ENCODE data around the gene PREX1. TPM values are rescaled to one million over a fixed set of nuclear protein-coding genes. Genes with fewer than 3 reads are reported as not detected.

The PREX1 gene
- total and polyA plus RNA-seq, 2 experiments from 2014 or later = 2.4 to 10.3 TPM

DNA sequence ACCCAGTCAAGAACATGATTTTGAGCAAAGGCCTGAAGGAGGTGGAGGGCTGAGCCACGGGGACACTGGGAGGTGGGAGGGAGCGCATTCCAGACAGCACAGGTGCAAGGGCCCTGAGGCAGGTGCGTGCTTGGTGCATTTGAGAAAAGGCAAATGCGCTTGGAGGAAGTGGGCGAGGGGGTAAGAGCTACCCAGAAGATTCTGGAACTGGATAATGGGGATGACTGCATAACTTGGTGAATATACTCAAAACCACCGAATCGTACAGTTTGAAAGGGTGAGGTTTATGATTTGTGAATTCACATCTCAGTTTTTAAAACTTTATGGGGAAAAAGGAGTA is 9.8 kb downstream of the PREX1 start:
- TF ChIP-seq EZH2phosphoT487 (IDR thresholded peaks at IDR 0.05; ENCODE audit: unreplicated experiment) (no peak), JUNB (IDR thresholded peaks at IDR 0.05; ENCODE audit: unreplicated experiment) (no peak), ZNF331 (CRISPR knock-in tag; IDR thresholded peaks at IDR 0.05; ENCODE audit: low read depth) (no peak), POLR2AphosphoS5 (IDR thresholded peaks at IDR 0.05; ENCODE audit: low read depth) (no peak), EZH2 (IDR thresholded peaks at IDR 0.05; ENCODE audit: low read depth, unreplicated experiment) (no peak), STAT1 (IDR thresholded peaks at IDR 0.05; ENCODE audit: unreplicated experiment) (no peak), CREB1 (CRISPR knock-in tag; IDR thresholded peaks at IDR 0.05; ENCODE audit: low read depth) (no peak), ZNF114 (CRISPR knock-in tag; IDR thresholded peaks at IDR 0.05) (no peak), NANOG (IDR thresholded peaks at IDR 0.05; ENCODE audit: borderline replicate concordance) (no peak)
- TF ChIP-seq, protein P1, sequence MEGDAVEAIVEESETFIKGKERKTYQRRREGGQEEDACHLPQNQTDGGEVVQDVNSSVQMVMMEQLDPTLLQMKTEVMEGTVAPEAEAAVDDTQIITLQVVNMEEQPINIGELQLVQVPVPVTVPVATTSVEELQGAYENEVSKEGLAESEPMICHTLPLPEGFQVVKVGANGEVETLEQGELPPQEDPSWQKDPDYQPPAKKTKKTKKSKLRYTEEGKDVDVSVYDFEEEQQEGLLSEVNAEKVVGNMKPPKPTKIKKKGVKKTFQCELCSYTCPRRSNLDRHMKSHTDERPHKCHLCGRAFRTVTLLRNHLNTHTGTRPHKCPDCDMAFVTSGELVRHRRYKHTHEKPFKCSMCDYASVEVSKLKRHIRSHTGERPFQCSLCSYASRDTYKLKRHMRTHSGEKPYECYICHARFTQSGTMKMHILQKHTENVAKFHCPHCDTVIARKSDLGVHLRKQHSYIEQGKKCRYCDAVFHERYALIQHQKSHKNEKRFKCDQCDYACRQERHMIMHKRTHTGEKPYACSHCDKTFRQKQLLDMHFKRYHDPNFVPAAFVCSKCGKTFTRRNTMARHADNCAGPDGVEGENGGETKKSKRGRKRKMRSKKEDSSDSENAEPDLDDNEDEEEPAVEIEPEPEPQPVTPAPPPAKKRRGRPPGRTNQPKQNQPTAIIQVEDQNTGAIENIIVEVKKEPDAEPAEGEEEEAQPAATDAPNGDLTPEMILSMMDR (conservative IDR thresholded peaks at IDR 0.05; ENCODE audit: low read depth in 2 of 2) = no peak
- TF ChIP-seq, protein P2, sequence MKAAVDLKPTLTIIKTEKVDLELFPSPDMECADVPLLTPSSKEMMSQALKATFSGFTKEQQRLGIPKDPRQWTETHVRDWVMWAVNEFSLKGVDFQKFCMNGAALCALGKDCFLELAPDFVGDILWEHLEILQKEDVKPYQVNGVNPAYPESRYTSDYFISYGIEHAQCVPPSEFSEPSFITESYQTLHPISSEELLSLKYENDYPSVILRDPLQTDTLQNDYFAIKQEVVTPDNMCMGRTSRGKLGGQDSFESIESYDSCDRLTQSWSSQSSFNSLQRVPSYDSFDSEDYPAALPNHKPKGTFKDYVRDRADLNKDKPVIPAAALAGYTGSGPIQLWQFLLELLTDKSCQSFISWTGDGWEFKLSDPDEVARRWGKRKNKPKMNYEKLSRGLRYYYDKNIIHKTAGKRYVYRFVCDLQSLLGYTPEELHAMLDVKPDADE (IDR thresholded peaks at IDR 0.05) = no peak
- TF ChIP-seq, protein P3, sequence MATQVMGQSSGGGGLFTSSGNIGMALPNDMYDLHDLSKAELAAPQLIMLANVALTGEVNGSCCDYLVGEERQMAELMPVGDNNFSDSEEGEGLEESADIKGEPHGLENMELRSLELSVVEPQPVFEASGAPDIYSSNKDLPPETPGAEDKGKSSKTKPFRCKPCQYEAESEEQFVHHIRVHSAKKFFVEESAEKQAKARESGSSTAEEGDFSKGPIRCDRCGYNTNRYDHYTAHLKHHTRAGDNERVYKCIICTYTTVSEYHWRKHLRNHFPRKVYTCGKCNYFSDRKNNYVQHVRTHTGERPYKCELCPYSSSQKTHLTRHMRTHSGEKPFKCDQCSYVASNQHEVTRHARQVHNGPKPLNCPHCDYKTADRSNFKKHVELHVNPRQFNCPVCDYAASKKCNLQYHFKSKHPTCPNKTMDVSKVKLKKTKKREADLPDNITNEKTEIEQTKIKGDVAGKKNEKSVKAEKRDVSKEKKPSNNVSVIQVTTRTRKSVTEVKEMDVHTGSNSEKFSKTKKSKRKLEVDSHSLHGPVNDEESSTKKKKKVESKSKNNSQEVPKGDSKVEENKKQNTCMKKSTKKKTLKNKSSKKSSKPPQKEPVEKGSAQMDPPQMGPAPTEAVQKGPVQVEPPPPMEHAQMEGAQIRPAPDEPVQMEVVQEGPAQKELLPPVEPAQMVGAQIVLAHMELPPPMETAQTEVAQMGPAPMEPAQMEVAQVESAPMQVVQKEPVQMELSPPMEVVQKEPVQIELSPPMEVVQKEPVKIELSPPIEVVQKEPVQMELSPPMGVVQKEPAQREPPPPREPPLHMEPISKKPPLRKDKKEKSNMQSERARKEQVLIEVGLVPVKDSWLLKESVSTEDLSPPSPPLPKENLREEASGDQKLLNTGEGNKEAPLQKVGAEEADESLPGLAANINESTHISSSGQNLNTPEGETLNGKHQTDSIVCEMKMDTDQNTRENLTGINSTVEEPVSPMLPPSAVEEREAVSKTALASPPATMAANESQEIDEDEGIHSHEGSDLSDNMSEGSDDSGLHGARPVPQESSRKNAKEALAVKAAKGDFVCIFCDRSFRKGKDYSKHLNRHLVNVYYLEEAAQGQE (IDR thresholded peaks at IDR 0.05; ENCODE audit: unreplicated experiment) = no peak
- TF ChIP-seq, protein P4, sequence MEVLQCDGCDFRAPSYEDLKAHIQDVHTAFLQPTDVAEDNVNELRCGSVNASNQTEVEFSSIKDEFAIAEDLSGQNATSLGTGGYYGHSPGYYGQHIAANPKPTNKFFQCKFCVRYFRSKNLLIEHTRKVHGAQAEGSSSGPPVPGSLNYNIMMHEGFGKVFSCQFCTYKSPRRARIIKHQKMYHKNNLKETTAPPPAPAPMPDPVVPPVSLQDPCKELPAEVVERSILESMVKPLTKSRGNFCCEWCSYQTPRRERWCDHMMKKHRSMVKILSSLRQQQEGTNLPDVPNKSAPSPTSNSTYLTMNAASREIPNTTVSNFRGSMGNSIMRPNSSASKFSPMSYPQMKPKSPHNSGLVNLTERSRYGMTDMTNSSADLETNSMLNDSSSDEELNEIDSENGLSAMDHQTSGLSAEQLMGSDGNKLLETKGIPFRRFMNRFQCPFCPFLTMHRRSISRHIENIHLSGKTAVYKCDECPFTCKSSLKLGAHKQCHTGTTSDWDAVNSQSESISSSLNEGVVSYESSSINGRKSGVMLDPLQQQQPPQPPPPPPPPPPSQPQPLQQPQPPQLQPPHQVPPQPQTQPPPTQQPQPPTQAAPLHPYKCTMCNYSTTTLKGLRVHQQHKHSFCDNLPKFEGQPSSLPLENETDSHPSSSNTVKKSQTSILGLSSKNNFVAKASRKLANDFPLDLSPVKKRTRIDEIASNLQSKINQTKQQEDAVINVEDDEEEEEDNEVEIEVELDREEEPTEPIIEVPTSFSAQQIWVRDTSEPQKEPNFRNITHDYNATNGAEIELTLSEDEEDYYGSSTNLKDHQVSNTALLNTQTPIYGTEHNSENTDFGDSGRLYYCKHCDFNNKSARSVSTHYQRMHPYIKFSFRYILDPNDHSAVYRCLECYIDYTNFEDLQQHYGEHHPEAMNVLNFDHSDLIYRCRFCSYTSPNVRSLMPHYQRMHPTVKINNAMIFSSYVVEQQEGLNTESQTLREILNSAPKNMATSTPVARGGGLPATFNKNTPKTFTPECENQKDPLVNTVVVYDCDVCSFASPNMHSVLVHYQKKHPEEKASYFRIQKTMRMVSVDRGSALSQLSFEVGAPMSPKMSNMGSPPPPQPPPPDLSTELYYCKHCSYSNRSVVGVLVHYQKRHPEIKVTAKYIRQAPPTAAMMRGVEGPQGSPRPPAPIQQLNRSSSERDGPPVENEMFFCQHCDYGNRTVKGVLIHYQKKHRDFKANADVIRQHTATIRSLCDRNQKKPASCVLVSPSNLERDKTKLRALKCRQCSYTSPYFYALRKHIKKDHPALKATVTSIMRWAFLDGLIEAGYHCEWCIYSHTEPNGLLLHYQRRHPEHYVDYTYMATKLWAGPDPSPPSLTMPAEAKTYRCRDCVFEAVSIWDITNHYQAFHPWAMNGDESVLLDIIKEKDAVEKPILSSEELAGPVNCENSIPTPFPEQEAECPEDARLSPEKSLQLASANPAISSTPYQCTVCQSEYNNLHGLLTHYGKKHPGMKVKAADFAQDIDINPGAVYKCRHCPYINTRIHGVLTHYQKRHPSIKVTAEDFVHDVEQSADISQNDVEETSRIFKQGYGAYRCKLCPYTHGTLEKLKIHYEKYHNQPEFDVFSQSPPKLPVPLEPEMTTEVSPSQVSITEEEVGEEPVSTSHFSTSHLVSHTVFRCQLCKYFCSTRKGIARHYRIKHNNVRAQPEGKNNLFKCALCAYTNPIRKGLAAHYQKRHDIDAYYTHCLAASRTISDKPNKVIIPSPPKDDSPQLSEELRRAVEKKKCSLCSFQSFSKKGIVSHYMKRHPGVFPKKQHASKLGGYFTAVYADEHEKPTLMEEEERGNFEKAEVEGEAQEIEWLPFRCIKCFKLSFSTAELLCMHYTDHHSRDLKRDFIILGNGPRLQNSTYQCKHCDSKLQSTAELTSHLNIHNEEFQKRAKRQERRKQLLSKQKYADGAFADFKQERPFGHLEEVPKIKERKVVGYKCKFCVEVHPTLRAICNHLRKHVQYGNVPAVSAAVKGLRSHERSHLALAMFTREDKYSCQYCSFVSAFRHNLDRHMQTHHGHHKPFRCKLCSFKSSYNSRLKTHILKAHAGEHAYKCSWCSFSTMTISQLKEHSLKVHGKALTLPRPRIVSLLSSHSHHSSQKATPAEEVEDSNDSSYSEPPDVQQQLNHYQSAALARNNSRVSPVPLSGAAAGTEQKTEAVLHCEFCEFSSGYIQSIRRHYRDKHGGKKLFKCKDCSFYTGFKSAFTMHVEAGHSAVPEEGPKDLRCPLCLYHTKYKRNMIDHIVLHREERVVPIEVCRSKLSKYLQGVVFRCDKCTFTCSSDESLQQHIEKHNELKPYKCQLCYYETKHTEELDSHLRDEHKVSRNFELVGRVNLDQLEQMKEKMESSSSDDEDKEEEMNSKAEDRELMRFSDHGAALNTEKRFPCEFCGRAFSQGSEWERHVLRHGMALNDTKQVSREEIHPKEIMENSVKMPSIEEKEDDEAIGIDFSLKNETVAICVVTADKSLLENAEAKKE (CRISPR knock-in tag; IDR thresholded peaks at IDR 0.05) = no peak
- no peak for DNase-seq (ENCODE audit: low spot score)
- Histone ChIP-seq H3K79me2 (replicated peaks; ENCODE audit: insufficient read depth) (no peaks in the 10 kb centered on the region), H3F3A (replicated peaks; ENCODE audit: low read depth) (no peaks in the 10 kb centered on the region), H3K36me3 (ENCODE audit: insufficient read depth) (no peaks in the 10 kb centered on the region), H3K4me2 (no peak overlapping the region), H3K4me3 (no peak overlapping the region), H3K27ac (ENCODE audit: low read depth) (no peak overlapping the region), H3K27me3 (ENCODE audit: insufficient read depth) (no peaks in the 10 kb centered on the region), H2AFZ (no peak overlapping the region), H3K9me2 (ENCODE audit: insufficient read depth) (no peaks in the 10 kb centered on the region), H3K4me1 (ENCODE audit: insufficient read depth) (peaks cover 8% of the 10 kb centered on the region; the same call in 1 of the 2 replicates), H4K20me1 (replicated peaks; ENCODE audit: insufficient read depth) (peaks cover 6% of the 10 kb centered on the region; the same call in 1 of the 2 replicates)
- H3K36me3 Mint-ChIP-seq (ENCODE audit: low read depth) = no peaks in the 10 kb centered on the region
- H3K9me3 Mint-ChIP-seq = no peaks in the 10 kb centered on the region
- peaks cover 29% of the 10 kb centered on the region for H3K4me1 Mint-ChIP-seq
- H3K27ac Mint-ChIP-seq = no peak overlapping the region
- H3K27me3 Mint-ChIP-seq (ENCODE audit: insufficient read depth, low read depth, poor library complexity) = peaks cover 5% of the 10 kb centered on the region
- ATAC-seq = no peak
- H3K4me3 Mint-ChIP-seq = no peak overlapping the region
